HG02623 (cell line): ENCODE measurements around the gene PDE4D.
A peak's percentile ranks its signal among the peaks of the same experiment; 100 is the strongest.

Experiments
- ATAC-seq: cut with Tn5 transposase; IDR thresholded peaks from one replicate; pipeline ENCODE4 v1.9.1; 2021; ENCODE audit warnings: moderate library complexity; ENCODE audit not compliant: unreplicated experiment

The PDE4D gene

DNA sequence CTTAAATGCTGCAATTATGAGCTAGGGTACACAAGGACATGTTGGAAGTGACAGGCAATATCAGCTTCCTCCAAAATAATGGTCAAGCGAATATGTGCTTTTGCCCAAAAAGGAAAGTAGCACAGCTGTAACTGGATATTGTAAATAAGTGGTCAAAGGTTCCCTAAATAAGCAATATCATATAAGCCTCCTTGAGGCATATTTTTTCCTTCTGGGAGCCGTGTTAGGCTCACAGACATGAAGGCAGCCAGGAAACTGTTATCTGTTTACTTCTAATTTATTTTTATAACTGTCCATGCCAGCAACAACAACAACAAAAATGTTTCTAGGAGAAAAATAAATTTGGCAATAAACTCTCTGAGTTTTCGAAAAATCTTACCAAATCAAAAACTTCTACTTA is 648.3 kb downstream of the PDE4D start:
- ATAC-seq = no peak

DNA sequence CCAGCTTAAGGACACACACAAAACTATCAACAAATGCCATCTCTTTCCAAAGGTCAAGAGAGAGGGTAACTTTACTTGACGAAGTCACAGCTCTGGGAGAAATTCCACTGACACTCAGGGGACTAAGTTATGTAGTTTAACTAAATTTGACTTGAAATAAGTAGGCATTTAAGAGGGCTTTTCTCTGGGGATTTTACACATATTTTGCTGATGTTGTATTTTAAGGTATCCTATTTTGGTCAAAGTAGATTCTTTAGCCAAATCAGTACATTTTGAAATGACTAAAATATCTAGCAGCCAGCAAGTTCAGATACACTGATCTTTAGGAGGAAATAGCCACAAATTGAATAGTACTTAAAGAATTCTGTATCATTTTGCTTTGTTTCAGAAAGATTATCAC is 652.0 kb downstream of the PDE4D start:
- ATAC-seq = no peak

DNA sequence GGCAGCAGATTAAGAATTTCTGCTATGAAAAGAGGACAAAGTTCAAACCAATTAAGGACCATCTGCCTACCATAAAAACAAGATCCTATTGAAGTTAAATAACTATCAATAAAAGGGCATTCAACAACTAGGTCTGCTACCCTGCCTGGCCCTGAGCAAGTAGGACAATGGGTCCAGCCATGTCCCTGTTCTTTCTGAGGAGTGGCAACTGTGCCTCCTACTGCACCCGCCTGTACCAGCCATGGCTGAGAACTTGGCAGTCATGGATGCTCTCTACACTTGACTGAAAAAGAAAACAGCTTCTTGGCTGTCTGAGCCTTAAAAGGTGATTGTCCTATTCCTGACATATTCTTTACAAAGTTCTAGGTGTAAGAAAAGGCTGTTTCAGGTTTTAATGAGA is 652.4 kb downstream of the PDE4D start:
- no peak for ATAC-seq

DNA sequence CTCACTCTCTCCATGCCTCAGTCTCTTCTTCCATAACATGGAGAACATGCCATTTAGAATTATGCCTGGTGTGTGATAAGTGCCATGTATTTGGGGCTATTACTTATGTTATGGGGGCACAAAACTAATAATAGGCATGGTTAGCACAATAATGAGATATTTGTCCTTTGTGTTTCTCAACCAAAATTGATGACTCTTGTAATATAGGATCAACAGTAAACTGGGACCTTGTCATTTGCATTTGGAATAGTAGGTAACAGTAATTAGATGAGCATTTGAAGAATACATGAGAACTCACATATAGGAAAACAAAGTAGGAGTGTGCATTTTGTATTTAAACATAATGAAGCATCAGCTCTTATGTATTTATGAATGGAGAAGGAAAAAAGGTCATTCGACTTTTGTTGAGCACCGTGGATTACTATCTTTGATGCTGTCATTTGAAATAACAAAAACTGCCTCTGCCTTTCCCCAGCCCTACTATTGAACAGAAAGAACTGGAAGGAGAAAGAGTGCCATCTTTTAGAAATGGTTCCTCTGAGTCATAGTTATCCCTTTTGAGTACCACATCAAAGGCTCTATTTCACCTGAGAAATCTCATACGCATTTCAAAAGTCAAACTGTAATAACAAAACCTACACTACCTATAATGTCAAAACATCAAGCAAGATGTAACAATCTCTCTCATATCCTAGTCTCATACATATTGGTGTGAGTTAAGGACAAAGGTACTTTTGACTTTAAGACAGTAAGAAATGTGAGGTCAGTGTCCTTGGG is 655.2 kb downstream of the PDE4D start:
- peak; percentile 76 for ATAC-seq

DNA sequence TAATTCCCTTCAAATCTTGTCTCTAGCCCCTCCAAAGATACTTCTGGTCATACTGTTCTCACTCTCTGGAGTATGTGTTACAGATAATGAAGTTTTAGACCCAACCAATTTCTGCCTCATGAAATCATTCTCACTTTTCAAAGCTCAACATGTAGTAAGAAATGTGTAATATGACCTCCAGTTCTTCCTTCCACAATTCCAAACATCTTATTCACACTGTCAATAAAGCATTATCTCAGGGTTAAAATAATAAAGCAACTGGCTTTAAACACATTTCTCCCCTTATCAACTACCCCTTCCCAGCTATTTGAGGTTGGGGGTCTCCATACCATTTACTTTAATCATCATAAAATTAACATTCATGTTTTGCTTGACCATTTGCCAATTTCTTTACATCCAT is 656.5 kb downstream of the PDE4D start:
- ATAC-seq = no peak

DNA sequence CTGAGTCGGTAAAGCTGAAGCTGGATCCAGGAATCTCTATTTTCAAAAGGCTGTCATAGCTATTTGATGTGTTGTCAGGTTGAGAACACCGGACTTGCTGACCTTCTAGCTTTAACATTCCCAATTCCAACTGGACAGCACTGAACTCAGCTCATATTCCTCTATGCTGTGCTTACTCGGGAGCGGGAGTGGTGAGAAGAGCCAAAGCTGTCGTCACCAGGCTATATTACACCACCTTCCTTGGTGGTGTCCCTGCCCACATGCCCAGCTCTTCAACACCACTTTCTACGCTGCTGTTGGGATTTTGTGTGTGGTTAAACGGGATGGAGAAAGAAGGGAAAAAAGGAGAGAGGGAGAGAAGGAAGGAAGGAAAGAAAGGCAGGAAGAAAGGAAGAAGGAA is 657.1 kb downstream of the PDE4D start:
- no peak for ATAC-seq

DNA sequence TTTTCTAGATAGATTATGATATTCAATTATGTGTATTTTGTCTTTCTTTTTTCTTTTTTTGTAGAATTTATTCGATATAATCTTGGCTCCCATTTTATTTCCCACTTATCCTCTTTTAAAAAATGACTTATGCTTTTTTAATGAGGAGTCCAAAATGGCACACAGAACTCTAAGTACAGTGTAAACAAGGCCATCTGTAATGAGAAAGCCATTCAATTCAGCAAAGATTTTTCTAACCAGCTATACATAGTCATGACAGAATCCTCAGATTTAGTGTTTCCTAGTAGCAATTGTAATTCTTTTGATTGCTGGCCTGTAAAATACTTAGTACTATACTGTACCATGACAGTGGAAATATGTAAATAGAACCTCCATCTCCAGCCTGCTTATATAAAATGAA is 659.3 kb downstream of the PDE4D start:
- no peak for ATAC-seq

DNA sequence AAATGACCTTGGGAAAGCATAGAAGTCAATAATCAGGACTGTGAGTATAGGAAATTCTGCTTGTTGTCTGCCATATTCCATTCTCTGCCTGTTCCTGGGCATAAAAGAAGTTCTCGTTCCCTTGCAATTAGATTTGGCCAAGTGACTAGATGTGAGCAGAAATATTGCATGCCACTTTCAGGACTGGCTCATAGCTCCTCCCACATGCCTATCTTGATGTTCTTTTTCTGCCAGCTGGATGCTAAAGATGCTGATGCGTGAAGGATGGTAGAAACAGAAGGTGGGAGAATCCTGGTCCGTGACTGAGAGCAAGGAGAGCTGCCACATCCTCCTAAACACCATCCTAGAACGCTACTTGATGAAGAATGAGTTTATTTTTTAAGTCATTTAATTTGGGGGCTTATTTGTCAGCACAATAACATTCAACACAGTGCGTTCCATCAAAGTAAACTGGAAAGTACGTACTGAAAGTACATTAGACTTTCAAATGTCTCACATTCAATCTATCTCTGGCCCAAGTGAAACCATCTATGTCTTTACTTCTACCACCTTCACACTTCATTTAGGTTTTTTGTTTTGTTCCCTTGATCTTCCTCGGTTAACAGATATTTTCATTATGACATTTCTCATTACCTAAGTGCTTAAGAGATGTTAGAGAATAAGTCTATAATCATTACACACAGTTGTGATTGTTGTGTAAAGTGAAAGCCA is 662.1 kb downstream of the PDE4D start:
- ATAC-seq = no peak

DNA sequence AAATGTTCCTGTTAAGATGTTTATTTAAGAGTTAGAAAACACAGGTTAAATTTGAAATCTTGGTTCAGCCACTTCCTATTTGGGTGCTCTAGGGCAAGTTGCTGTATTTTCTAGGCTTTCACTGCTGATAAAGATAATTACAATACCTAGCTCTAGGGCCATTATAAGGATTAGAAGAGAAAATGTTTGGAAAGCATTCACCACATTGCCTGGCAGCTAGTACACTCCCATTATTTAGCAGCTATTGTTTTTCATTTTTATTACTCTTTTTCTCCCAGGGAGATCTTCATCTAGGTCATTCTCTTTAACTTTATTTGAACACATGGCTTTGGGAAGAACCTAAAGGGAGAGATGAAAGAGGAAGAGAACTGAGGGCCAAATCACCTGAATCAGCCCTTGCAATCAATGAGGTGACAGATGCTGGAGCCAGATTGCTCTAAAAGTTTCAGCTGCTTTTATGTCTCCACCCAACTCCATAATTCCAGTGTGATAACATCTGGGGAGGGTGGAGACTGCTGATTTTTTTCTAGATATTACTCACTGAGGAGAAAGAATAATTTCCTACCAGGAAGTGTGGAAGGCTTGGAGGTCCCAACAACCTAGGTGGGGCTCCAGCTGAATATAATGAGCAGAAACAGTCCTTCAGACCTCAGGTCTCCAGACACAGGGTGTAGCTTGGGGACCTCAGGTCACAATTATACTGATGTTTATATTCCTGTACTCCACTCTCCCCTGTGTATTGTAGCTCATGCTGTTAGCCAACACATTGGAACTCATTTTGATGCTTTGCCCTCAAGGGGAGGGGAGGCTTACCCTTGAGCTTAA is 670.6 kb downstream of the PDE4D start:
- ATAC-seq = no peak

DNA sequence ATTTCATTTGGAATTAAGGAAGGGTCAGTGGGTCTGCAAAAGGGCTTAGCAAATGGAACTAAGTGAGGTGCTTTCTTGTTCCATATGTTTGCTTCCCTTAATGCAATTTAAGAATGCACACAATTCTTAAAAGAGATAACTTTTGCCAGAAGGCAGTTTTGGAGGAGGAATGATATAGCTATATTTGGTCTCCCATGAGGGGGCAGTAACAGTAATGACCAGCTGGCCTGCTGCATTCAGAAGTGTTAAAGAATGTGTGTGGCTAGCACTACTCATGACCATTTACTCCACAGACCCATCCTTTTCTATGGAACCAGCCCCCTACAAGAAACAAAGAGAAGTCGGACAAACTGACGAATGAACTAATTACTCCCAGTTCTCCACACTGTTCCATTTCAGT is 671.8 kb downstream of the PDE4D start:
- no peak for ATAC-seq

DNA sequence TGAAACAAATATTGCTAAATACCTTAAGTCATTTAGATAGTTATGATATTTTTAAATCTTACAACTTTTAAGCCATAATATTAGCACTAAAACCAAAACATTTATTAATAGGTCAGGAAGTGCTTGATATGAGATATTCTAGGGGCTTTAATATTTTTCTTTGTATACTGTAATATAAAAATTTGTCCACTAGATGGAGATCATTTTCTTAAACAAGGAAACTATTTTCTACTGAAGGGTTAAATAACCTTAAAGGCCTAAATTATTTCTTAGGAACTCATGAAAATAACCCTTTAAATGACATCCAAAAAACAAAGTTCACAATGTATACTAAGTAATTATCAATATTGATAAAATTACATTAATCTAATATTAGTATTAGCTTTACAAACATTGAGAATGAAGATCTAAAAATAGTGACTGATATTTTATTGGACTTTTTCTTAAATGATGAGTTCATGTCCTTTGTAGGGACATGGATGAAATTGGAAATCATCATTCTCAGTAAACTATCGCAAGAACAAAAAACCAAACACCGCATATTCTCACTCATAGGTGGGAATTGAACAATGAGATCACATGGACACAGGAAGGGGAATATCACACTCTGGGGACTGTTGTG is 675.0 kb downstream of the PDE4D start:
- no peak for ATAC-seq

DNA sequence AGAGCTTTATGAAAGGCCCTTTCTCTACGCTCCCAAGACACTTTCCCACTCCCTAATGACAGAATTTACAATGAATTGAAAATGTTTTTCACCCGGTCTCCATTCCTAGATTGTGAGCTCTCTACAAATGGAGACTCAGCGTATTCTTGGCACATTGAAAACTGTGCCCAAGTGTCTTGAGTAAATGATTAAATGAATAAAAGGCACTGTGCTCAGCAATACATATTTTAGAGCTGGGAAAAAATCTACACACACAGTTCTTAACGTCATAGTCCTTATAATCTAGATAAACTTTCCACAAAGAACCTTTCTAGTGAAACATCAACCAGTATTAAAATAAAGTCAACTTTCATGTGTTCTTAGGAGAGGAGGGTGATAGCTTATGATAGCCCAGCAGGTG is 676.7 kb downstream of the PDE4D start:
- no peak for ATAC-seq

DNA sequence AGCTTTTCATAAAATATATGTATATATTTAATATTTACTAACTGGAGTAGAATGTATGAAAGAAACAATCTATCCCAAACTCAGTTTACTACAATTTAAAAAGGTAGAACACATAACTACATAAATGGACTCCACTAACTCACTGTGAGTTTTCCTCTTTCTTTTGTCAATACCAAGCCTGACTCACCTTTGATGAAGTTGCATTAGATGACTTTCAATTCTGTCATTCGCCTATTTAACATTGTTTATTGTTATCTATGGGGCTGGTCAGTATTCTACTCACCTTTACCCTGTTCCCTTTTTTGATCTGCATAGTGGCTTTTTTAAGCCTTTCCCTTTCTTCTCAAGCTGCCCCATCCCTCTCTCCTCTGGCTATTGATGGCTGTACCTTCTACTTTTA is 680.9 kb downstream of the PDE4D start:
- ATAC-seq = no peak

DNA sequence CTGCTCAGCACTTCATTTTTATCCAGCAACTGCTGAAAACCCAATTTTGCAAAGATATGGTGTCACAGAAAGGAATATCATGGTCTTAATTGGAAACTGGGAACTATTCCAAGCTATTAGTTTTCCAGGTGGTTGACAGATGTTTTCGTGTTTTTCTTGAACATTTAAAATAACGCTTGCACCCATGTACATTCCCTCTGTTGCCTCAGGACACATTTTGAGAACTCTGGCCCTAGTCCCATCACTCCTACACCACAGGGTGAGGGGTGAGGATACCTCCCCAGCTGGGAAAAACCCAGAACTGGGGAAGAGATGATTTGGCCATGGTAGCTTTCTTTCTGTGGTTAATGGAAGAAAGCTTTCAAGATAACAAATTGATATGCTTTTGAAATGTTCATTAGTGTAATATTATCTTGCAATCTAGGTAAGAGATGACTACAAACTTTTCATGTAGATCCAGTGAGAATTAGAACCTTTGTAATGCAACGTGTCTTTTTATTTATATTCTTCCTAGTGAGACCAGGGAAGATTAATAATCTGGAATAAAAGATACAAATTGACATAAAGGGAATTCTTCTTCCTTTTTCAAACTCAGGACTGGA is 683.7 kb downstream of the PDE4D start:
- ATAC-seq = no peak

DNA sequence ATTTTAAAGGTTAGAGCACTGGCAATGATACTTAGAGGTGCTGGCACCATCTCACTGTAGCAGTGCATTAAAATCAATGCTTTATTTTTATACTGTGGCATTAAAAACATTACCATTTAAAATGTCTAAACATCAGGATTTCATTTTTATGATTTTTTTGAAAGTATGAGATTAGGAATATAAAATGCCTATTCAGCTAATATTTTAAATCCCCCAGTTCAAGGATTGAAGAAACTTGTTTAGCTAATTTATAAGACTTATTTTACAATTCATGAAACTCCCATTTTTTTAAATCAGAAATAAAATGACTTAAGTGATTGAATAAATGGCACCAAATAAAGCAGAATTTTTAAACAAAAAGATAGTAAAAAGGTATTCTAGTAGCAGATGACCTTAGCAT is 685.1 kb downstream of the PDE4D start:
- no peak for ATAC-seq

DNA sequence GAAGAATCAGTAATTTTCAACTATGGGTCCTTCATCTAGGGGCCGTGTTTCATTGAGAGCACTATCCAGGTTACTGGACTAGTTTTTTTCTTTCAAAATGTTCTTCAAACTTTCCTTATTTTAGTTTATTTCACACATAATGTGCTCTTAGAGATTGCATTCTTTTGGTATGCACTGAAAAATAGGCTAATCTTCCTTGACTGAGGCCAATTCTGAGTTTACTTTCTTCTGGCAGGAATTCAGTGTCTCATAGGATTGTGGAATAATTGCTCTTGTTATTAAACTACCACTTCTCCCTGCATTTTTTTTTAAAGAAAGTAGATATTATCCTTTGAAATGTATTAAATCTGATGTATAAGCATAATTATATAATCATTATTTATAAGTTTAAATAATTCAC is 686.1 kb downstream of the PDE4D start:
- no peak for ATAC-seq

DNA sequence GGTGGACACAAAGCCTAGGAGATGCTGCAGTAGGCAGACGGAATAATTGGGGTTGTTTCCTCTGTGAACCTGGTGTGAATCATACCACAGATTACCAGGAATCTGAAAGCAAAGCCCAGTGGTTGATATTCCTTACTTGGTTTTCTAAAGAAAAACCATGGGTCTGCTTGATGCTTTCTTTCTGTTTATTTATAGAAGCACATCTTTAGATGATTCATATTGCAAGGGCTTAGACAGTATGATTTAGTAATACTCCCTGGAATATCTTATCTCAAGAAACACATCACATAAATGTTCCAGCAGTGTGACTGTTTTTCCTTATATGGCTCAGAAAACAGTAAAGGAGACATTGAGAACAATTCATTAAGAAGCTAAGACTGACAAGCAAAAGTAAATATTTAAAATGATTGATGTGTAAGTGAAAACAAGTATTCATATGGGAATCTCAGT is 687.4 kb downstream of the PDE4D start:
- ATAC-seq = no peak

DNA sequence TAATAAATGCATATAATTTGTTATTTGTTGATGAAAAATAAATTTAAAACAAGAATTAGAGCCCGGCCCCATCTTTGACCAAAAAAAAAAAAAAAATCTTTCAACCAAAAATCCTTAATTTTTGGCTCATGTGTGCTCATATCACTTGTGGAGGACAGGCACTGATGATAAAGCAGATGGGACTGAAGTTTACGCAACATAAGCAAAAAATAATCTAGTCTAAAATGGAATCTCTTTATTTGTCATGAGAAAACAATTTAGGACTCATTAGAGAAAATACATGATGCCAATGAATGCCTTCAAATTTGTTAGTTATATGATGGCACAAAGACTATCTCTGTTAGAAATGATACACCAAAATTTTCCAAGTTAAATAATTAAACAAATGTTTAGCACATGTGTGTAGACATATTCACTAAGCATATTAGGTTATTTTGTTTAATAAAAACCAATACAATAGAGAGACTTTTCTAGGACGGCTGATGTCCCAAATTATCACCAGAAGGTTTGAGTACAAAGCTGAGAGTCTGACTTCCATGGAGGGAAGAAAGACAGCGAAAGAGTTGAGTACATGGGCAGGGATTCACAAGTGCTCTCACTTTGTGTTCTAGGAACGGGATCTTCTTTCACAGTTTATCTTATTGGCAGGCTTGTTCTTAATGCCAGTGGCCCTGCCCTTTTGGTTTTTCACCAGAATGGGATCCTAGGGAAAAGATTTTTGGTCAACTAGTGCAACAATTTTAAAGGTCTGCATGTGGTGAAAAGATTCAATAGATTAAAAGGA is 689.2 kb downstream of the PDE4D start:
- ATAC-seq = no peak

DNA sequence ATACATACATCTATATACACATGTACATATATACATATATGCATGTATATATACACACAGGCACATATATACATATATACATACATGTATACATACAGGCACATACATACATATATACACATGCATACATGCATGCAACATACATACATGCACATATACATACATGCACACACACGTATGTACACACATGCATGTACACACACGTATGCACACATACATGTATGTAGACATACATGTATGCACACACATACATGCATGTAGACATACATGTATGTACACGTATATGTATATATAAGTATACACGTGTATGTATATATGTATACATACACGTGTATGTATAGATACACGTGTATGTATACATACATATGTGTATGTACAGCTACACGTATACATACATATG is 693.7 kb downstream of the PDE4D start:
- no peak for ATAC-seq

DNA sequence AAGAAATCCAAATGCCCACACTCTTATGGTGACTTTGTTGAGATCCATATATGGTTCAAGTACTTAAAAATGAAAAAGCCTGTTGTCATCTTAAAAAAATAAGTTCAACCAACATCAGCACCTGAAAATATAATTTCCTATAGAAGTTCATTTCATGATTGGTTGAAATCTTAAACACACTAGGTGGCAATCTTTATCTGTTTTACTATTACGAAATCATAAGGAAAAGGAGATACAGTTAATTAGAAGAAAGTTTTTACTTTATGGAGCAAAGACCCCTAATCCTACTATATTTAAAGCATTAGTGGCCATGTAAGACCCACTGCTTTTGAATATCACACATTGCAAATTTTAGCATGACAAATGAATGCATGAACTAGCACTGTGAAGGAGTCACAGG is 694.7 kb downstream of the PDE4D start:
- no peak for ATAC-seq
